Thyroid gland (tissue), 4 donors: ENCODE data around the gene CHRDL2.

Source experiments
- CTCF ChIP-seq, 6 experiments: fragments of 200-600 bp in 3 of 6; fragments of 450-650 bp in 3 of 6; sonication (generic) in 3 of 6; IDR thresholded peaks; one replicate each; pipeline ENCODE4 v1.5.1; 2016 to 2019; ENCODE audit warnings: antibody characterized with exemption in 6 of 6, mild to moderate bottlenecking in 2 of 6, inconsistent platforms in 1 of 6, moderate library complexity in 1 of 6
- POLR2A ChIP-seq, 2 donors: fragments of 450-650 bp; IDR thresholded peaks; one replicate each; pipeline ENCODE4 v1.6.1; 2017; ENCODE audit warnings: antibody characterized with exemption in 2 of 2, mild to moderate bottlenecking in 2 of 2, moderate library complexity in 1 of 2

GRCh38 chr11:74778581-74778980 lies 47.4 kb upstream of the CHRDL2 start:
- no peak for TF ChIP-seq POLR2A (IDR thresholded peaks at IDR 0.05)
- TF ChIP-seq CTCF (IDR thresholded peaks at IDR 0.05): no peak
